NCI-H446 (cell line): Measurements from ENCODE around the gene SSU72.
"Not testable (repeated sequence)": the region's sequence is repeated elsewhere in the genome, so short reads cannot be mapped to it uniquely, and the experiment has no call there.

Experiments used
- DNase-seq, 2 experiments: peaks; one replicate each; lab custom pipeline; 2025; lab: John Stamatoyannopoulos, UW

The SSU72 gene

GRCh38 chr1:1526476-1526875 is 48.2 kb downstream of the SSU72 start:
- DNase-seq = not testable (repeated sequence)

GRCh38 chr1:1524750-1525383 is 49.8 kb downstream of the SSU72 start:
- not testable (repeated sequence) for DNase-seq

GRCh38 chr1:1523651-1524050 is 51.0 kb downstream of the SSU72 start:
- DNase-seq = not testable (repeated sequence)

- not testable (repeated sequence) for DNase-seq
These were observed 51.4 kb downstream of the SSU72 start for GRCh38 chr1:1523226-1523625.

GRCh38 chr1:1522536-1522935 is 52.1 kb downstream of the SSU72 start:
- DNase-seq = not testable (repeated sequence)

GRCh38 chr1:1521331-1521730 is 53.3 kb downstream of the SSU72 start:
- no peak for DNase-seq

- DNase-seq = not testable (repeated sequence)
These were observed 54.7 kb downstream of the SSU72 start for GRCh38 chr1:1519805-1520505.

GRCh38 chr1:1518621-1519007 is 56.0 kb downstream of the SSU72 start:
- DNase-seq = not testable (repeated sequence)

- DNase-seq = no peak
These were observed 56.6 kb downstream of the SSU72 start for GRCh38 chr1:1517973-1518620.

- DNase-seq = not testable (repeated sequence)
These were observed 57.7 kb downstream of the SSU72 start for GRCh38 chr1:1516923-1517322.

- not testable (repeated sequence) for DNase-seq
These were observed 60.3 kb downstream of the SSU72 start for GRCh38 chr1:1514376-1514775.

GRCh38 chr1:1513675-1514074 is 61.0 kb downstream of the SSU72 start:
- not testable (repeated sequence) for DNase-seq

GRCh38 chr1:1512425-1512824 is 62.2 kb downstream of the SSU72 start:
- not testable (repeated sequence) for DNase-seq

- peak; percentile 97 to 99 for DNase-seq
These were observed 63.0 kb downstream of the SSU72 start, which contains the start of gene ATAD3A for GRCh38 chr1:1511533-1512285. TSS of gene ATAD3A (plus strand) at chr1:1512162. CDS start at chr1:1512269, 107 bp downstream.

- no peak for DNase-seq
These were observed 63.6 kb downstream of the SSU72 start for GRCh38 chr1:1510912-1511532.

- DNase-seq = not testable (repeated sequence)
These were observed 65.2 kb downstream of the SSU72 start for GRCh38 chr1:1509465-1509850.

GRCh38 chr1:1508775-1509464 is 65.7 kb downstream of the SSU72 start:
- DNase-seq = not testable (repeated sequence)

GRCh38 chr1:1507305-1507704 is 67.4 kb downstream of the SSU72 start:
- no peak for DNase-seq

GRCh38 chr1:1505801-1506200 is 68.9 kb downstream of the SSU72 start:
- DNase-seq = not testable (repeated sequence)

GRCh38 chr1:1505366-1505798 is 69.3 kb downstream of the SSU72 start:
- DNase-seq = peak in 1 of 2 experiments; percentile 49

GRCh38 chr1:1504777-1505365 is 69.8 kb downstream of the SSU72 start:
- DNase-seq = peak; percentile 22 to 70
